Measurements from ENCODE around the gene CPA1. TPM values are rescaled to one million over a fixed set of nuclear protein-coding genes. Genes with fewer than 3 reads are reported as not detected.
A peak's percentile ranks its signal among the peaks of the same experiment; 100 is the strongest.

Gene CPA1
- total RNA-seq, 2 donors from 2014 or later: not detected

GRCh38 chr7:130334274-130334673 lies 46.0 kb upstream of the CPA1 start:
- H3K4me1 Mint-ChIP-seq: peaks cover 10% of the 10 kb centered on the region
- Histone ChIP-seq H3K27ac (ENCODE audit: low read depth, low read length) (no peak overlapping the region), H3K27me3 (ENCODE audit: control insufficient read depth, insufficient read depth, low read length, poor library complexity, severe bottlenecking) (no peaks in the 10 kb centered on the region), H3K4me3 (ENCODE audit: low read length) (no peak overlapping the region), H3K9me3 (ENCODE audit: control insufficient read depth, low read length) (no peaks in the 10 kb centered on the region), H3K36me3 (ENCODE audit: control insufficient read depth, insufficient read depth, low read length) (no peaks in the 10 kb centered on the region), H3K4me1 (ENCODE audit: control insufficient read depth, insufficient read depth, low read length) (no peaks in the 10 kb centered on the region), H3K9ac (ENCODE audit: extremely low read depth, low read length, poor library complexity, severe bottlenecking) (no peak overlapping the region)
- no peak for DNase-seq
- no peak for TF ChIP-seq CTCF (conservative IDR thresholded peaks at IDR 0.05)
- no peaks in the 10 kb centered on the region for H3K27me3 Mint-ChIP-seq (ENCODE audit: insufficient read depth)
- no peaks in the 10 kb centered on the region for H3K9me3 Mint-ChIP-seq
- 93 to 94% methylated on average over 6 of the region's 6 CpGs for WGBS, 2 experiments (ENCODE audit: insufficient coverage in 1 of 2, insufficient read length in 1 of 2)
- H3K4me3 Mint-ChIP-seq: no peak overlapping the region
- H3K36me3 Mint-ChIP-seq (ENCODE audit: low read depth): no peaks in the 10 kb centered on the region
- H3K27ac Mint-ChIP-seq: no peak overlapping the region

GRCh38 chr7:130337410-130337971 lies 42.8 kb upstream of the CPA1 start:
- Histone ChIP-seq H3K9me3 (ENCODE audit: control insufficient read depth, low read length) (no peaks in the 10 kb centered on the region), H3K4me3 (ENCODE audit: low read length) (no peak overlapping the region), H3K36me3 (ENCODE audit: control insufficient read depth, insufficient read depth, low read length) (no peaks in the 10 kb centered on the region), H3K9ac (ENCODE audit: extremely low read depth, low read length, poor library complexity, severe bottlenecking) (no peak overlapping the region), H3K4me1 (ENCODE audit: control insufficient read depth, insufficient read depth, low read length) (no peaks in the 10 kb centered on the region), H3K27me3 (ENCODE audit: control insufficient read depth, insufficient read depth, low read length, poor library complexity, severe bottlenecking) (no peaks in the 10 kb centered on the region), H3K27ac (ENCODE audit: low read depth, low read length) (no peak overlapping the region)
- no peak overlapping the region for H3K27ac Mint-ChIP-seq
- peaks cover 6% of the 10 kb centered on the region for H3K4me1 Mint-ChIP-seq
- peak; percentile 39 for TF ChIP-seq CTCF (conservative IDR thresholded peaks at IDR 0.05)
- H3K9me3 Mint-ChIP-seq: no peaks in the 10 kb centered on the region
- H3K27me3 Mint-ChIP-seq (ENCODE audit: insufficient read depth): no peaks in the 10 kb centered on the region
- DNase-seq: peak; percentile 53
- WGBS, 2 experiments (ENCODE audit: insufficient coverage in 1 of 2, insufficient read length in 1 of 2): 95 to 100% methylated on average over 2 to 6 of the region's 6 CpGs
- H3K36me3 Mint-ChIP-seq (ENCODE audit: low read depth): no peaks in the 10 kb centered on the region
- H3K4me3 Mint-ChIP-seq: no peak overlapping the region

- no peaks in the 10 kb centered on the region for H3K4me1 ChIP-seq (ENCODE audit: control insufficient read depth, insufficient read depth, low read length)
- Mint-ChIP-seq H3K27ac (no peak overlapping the region), H3K4me1 (peaks cover 6% of the 10 kb centered on the region), H3K36me3 (ENCODE audit: low read depth) (no peaks in the 10 kb centered on the region), H3K27me3 (ENCODE audit: insufficient read depth) (no peaks in the 10 kb centered on the region), H3K9me3 (no peaks in the 10 kb centered on the region), H3K4me3 (no peak overlapping the region)
- H3K36me3 ChIP-seq (ENCODE audit: control insufficient read depth, insufficient read depth, low read length): no peaks in the 10 kb centered on the region
- H3K27ac ChIP-seq (ENCODE audit: low read depth, low read length): no peak overlapping the region
- H3K9me3 ChIP-seq (ENCODE audit: control insufficient read depth, low read length): no peaks in the 10 kb centered on the region
- no peak overlapping the region for H3K9ac ChIP-seq (ENCODE audit: extremely low read depth, low read length, poor library complexity, severe bottlenecking)
- H3K27me3 ChIP-seq (ENCODE audit: control insufficient read depth, insufficient read depth, low read length, poor library complexity, severe bottlenecking): no peaks in the 10 kb centered on the region
- H3K4me3 ChIP-seq (ENCODE audit: low read length): no peak overlapping the region
- TF ChIP-seq CTCF (conservative IDR thresholded peaks at IDR 0.05): no peak
- WGBS, 2 experiments (ENCODE audit: insufficient coverage in 1 of 2, insufficient read length in 1 of 2): 59 to 81% methylated on average over 2 to 3 of the region's 3 CpGs
- peak; percentile 36 for DNase-seq
These were observed 42.1 kb upstream of the CPA1 start for GRCh38 chr7:130338233-130338632.

Measured in endodermal cell (in vitro differentiated cells).